Osteocyte (in vitro differentiated cells): ENCODE data around the gene NR2C1. TPM values are rescaled to one million over a fixed set of nuclear protein-coding genes. Genes with fewer than 3 reads are reported as not detected.

Experiments
- DNase-seq: peaks from one replicate; pipeline ENCODE4 v3.0.0; 2021; ENCODE audit warnings: mixed read lengths; ENCODE audit not compliant: unreplicated experiment; ENCODE audit errors: extremely low spot score
- H3K27ac Mint-ChIP-seq: one replicate; pipeline ENCODE4 v1.8.0; 2021; ENCODE audit warnings: mild to moderate bottlenecking, mixed read lengths; ENCODE audit not compliant: unreplicated experiment
- H3K27me3 Mint-ChIP-seq: one replicate; pipeline ENCODE4 v1.8.0; 2021; ENCODE audit warnings: mixed read lengths; ENCODE audit not compliant: unreplicated experiment
- H3K36me3 Mint-ChIP-seq: one replicate; pipeline ENCODE4 v1.8.0; 2021; ENCODE audit warnings: mixed read lengths; ENCODE audit not compliant: unreplicated experiment
- H3K4me1 Mint-ChIP-seq: one replicate; pipeline ENCODE4 v1.8.0; 2021; ENCODE audit warnings: mixed read lengths; ENCODE audit not compliant: unreplicated experiment
- H3K4me3 Mint-ChIP-seq: one replicate; pipeline ENCODE4 v1.8.0; 2021; ENCODE audit warnings: mild to moderate bottlenecking, moderate library complexity, mixed read lengths; ENCODE audit not compliant: unreplicated experiment
- H3K9me3 Mint-ChIP-seq: one replicate; pipeline ENCODE4 v1.8.0; 2021; ENCODE audit warnings: mixed read lengths; ENCODE audit not compliant: unreplicated experiment
- total RNA-seq: library from RNA; stranded (reverse); gene quantifications from 2 replicates; pipeline ENCODE4 v1.2.1, GENCODE V29; 2021
- TF ChIP-seq, protein P1 (sequence below): fragments of 200-600 bp; sonication (generic); IDR thresholded peaks from 2 replicates; pipeline ENCODE4 v1.5.0; 2021; ENCODE audit warnings: antibody characterized with exemption, mild to moderate bottlenecking, moderate library complexity

Gene NR2C1
- total RNA-seq, 1 donor from 2014 or later, result 50.0 TPM

DNA sequence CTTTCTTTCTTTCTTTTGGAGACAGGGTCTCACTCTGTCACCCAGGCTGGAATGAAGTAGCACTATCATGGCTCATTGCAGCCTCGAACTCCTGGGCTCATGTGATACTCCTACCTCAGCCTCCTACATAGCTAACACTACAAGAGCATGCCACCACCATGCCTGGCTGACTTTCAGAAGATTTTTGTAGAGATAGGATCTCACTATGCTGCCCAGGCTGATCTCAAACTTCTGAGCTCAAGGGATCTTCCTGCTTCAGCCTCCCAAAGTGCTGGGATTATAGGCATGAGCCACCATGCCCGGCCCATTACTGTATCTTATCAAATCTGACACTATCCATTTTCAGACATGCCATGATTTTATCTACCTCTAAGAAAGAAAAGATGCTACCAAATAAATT lies 101.5 kb downstream of the NR2C1 start:
- Mint-ChIP-seq H3K36me3 (peaks cover 13% of the 10 kb centered on the region), H3K27me3 (no peaks in the 10 kb centered on the region), H3K4me3 (no peak overlapping the region), H3K4me1 (no peaks in the 10 kb centered on the region), H3K9me3 (no peaks in the 10 kb centered on the region), H3K27ac (no peak overlapping the region)
- no peak for DNase-seq
- TF ChIP-seq, protein P1, sequence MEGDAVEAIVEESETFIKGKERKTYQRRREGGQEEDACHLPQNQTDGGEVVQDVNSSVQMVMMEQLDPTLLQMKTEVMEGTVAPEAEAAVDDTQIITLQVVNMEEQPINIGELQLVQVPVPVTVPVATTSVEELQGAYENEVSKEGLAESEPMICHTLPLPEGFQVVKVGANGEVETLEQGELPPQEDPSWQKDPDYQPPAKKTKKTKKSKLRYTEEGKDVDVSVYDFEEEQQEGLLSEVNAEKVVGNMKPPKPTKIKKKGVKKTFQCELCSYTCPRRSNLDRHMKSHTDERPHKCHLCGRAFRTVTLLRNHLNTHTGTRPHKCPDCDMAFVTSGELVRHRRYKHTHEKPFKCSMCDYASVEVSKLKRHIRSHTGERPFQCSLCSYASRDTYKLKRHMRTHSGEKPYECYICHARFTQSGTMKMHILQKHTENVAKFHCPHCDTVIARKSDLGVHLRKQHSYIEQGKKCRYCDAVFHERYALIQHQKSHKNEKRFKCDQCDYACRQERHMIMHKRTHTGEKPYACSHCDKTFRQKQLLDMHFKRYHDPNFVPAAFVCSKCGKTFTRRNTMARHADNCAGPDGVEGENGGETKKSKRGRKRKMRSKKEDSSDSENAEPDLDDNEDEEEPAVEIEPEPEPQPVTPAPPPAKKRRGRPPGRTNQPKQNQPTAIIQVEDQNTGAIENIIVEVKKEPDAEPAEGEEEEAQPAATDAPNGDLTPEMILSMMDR, result no peak

DNA sequence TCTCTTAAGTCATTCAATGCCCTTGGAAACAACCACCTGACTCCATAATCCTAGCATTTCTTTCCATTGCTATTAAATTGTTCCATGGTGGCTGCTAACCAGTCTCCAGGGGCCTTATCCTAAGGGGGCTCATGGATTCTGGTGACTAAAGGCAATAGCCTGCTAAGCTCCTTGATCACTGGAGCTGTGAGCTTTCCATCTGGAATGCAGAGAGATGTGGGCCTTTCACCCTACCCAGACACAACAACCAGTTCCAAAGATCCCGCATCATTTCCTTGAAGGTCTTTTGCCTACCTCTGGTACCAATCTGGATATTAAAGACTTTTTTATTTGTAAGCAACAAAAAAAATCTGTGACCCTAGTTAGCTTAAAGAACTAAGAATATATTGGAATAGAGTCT lies 102.9 kb downstream of the NR2C1 start:
- no peak overlapping the region for H3K4me3 Mint-ChIP-seq
- H3K27me3 Mint-ChIP-seq, result no peaks in the 10 kb centered on the region
- H3K9me3 Mint-ChIP-seq, result no peaks in the 10 kb centered on the region
- peaks cover 13% of the 10 kb centered on the region for H3K36me3 Mint-ChIP-seq
- no peaks in the 10 kb centered on the region for H3K4me1 Mint-ChIP-seq
- TF ChIP-seq, protein P1, result no peak
- H3K27ac Mint-ChIP-seq, result no peak overlapping the region
- no peak for DNase-seq

Other genes with a start within 250 kb of the NR2C1 start
- gene NDUFA12, start 69.9 kb downstream of the NR2C1 start, total RNA-seq, result 74.3 and 77.8 TPM in 2 replicates
- gene FGD6, start 143.8 kb upstream of the NR2C1 start, total RNA-seq, result 11.2 and 11.9 TPM in 2 replicates
- 65.7 and 74.7 TPM in 2 replicates for gene VEZT, start 144.2 kb upstream of the NR2C1 start, total RNA-seq